ENCODE measurements around the gene NUDT16L1. TPM values are rescaled to one million over a fixed set of nuclear protein-coding genes. Genes with fewer than 3 reads are reported as not detected.

Gene NUDT16L1
- total RNA-seq, 1 donor, result 28.0 TPM

DNA sequence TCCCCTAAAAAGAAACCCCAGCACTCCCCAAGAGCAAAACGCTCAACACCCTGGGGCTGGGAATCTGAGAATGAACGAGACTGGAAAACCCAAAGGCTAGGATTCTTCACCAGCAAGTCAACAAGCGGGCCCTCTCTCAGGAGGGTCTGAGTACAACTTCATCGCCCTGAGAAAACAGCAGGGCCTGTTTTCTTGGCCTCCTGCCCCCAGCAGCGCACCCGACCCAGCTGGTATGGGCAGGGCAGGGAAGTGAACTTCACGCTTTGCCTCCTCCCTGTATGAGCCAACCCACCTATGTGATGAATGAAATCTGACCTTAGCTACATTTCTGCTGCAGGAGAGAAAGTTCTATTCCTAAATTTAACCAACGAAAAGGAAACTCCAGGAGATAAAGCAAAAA is 11.1 kb downstream of the NUDT16L1 start:
- Histone ChIP-seq H3K4me1 (ENCODE audit: insufficient read depth, low read length) (no peaks in the 10 kb centered on the region), H3K4me3 (ENCODE audit: low read length) (no peak overlapping the region), H3K27me3 (ENCODE audit: insufficient read depth, low read length) (no peaks in the 10 kb centered on the region), H3K9me3 (ENCODE audit: low read depth, low read length) (no peaks in the 10 kb centered on the region)

DNA sequence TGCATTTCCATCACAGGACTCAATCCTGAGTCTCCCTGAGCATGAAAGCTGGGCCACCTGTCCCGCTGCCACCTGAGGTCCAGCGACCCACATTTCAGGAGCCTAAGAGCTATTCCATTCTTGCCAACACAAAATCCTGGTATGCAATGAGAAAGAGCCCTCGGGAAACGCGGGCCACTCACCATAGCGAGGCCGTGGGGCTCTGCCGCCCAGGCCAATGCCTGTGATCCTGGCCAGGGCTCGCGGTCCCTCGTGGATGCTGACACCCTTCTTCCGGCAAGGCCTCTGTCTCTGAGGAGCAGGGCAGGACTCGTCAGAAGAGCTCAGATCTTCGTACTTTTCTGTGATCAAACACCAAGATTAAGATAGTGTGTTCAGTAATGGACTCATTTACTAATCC is 11.6 kb downstream of the NUDT16L1 start:
- Histone ChIP-seq H3K4me1 (ENCODE audit: insufficient read depth, low read length) (no peaks in the 10 kb centered on the region), H3K9me3 (ENCODE audit: low read depth, low read length) (no peaks in the 10 kb centered on the region), H3K27me3 (ENCODE audit: insufficient read depth, low read length) (no peaks in the 10 kb centered on the region), H3K4me3 (ENCODE audit: low read length) (no peak overlapping the region)

DNA sequence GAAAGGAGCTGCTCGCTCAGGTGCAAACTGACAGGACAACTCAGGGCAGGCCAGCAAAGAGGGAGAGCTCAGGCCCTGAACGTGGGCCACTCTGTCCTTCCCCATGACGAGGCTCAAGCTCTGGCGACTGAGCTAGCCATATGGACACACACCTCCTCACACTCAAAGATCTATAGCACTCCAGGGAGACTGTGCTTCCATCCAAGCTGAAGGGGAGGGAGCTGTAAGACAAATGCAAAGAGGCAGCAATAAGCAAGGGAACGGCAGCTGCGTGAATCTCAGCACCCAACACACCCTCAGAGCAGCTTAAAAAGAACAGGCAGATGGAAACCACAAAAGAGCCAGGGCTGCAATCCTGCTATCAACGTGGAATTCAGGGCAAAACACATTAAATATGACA is 13.5 kb downstream of the NUDT16L1 start:
- H3K9me3 ChIP-seq (ENCODE audit: low read depth, low read length), result no peaks in the 10 kb centered on the region
- no peaks in the 10 kb centered on the region for H3K4me1 ChIP-seq (ENCODE audit: insufficient read depth, low read length)
- H3K4me3 ChIP-seq (ENCODE audit: low read length), result no peak overlapping the region
- H3K27me3 ChIP-seq (ENCODE audit: insufficient read depth, low read length), result no peaks in the 10 kb centered on the region

DNA sequence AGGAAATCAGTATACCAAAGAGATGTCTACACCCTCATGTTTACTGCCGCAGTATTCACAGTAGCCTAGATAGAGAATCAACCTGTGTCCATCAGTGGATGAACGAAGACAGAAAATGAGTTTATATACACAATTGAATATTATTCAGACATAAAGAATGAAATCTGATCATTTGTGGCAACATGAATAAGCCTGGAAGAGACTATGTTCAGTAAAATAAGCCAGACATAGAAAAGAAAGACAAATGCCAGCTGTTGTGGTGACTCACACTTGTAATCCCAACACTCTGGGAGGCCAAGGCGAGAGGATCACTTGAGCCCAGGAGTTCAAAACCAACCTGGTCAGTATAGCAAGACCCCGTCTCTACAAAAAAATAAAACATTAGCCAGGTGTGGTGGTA is 16.1 kb downstream of the NUDT16L1 start:
- H3K4me3 ChIP-seq (ENCODE audit: low read length), result no peak overlapping the region
- no peaks in the 10 kb centered on the region for H3K27me3 ChIP-seq (ENCODE audit: insufficient read depth, low read length)
- H3K9me3 ChIP-seq (ENCODE audit: low read depth, low read length), result no peaks in the 10 kb centered on the region
- no peaks in the 10 kb centered on the region for H3K4me1 ChIP-seq (ENCODE audit: insufficient read depth, low read length)

DNA sequence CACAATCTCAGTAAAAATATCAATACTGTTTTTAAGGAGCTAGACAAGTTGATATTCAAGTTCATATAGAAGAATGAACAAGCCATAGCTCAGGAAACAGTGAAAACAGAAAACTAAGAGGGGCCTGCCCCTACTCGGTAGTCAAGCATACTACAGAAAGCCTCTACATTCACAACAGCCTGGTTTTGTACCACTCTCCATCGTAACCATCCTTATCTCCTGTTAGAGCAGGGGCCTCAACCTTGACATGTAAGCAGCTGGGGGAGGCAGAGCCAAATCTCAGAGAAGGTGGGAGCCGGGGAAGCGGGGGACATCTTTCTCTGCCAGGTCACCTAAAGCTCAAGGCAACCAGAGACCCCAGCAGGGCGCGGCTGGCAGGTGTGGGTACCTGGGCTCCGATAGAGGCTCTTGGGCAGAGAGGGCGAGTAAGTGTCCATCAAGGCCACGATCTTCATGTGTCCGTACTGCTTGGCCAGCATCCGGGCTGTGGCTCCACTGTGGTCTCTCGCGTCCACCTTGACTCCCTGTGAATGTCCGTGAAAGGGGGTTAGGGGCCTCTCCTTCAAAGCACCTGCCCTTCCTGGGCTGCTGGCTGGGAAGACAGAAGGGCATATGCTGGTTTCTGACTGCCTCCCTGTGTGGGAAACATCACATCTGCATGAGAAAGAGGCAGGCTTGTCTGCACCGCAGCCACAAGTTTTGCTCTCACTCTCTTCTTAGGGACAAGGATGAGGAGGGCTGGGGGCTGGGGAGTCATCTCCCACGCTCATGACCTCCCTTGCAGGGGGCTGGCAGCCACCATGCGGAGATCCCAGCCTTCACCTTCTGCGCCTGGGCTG is 20.5 kb downstream of the NUDT16L1 start:
- no peak overlapping the region for H3K4me3 ChIP-seq (ENCODE audit: low read length)

DNA sequence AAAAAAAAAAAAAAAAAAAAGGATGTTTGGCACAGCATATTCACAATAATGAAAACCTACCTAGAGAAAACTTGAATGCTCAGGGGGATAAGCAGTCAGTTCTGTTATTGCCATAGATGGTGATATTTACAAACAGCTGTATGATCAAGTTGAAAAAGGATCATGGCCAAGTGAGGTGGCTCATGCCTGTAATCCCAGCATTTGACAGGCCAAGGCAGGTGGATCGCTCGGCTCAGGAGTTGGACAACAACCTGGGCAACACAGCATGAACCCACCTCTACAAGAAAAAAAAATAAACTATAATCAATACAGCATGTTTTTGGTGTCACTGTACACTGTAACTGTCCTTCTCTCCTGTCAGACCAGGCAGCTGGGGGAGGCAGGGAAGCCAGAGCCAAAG is 21.6 kb downstream of the NUDT16L1 start:
- Histone ChIP-seq H3K27me3 (ENCODE audit: insufficient read depth, low read length) (no peaks in the 10 kb centered on the region), H3K9me3 (ENCODE audit: low read depth, low read length) (no peaks in the 10 kb centered on the region), H3K4me3 (ENCODE audit: low read length) (no peak overlapping the region), H3K4me1 (ENCODE audit: insufficient read depth, low read length) (no peaks in the 10 kb centered on the region)

More for the DNA sequence above, 20.5 kb downstream of the NUDT16L1 start:
- Histone ChIP-seq H3K4me1 (ENCODE audit: insufficient read depth, low read length) (no peaks in the 10 kb centered on the region), H3K27me3 (ENCODE audit: insufficient read depth, low read length) (no peaks in the 10 kb centered on the region), H3K9me3 (ENCODE audit: low read depth, low read length) (no peaks in the 10 kb centered on the region)

DNA sequence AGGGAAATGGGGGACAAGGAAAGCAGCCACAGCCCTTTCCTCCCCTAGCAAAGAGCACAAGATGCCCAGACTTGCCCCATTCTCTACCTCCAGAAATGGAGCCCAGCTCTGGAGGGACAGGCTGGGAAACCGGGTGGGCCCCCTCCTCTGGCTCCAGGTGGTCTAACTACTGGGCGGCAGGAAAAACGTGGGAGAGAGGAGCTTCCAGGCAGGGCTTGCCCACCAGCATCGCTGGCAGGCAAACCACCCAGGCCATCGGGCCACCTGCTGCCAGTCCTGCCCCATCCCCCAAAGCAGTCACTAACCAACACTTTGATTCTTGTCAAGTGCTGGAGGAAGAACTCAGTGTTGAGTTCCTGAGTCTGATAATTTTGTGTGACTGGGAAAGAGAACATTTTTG is 25.1 kb downstream of the NUDT16L1 start:
- no peaks in the 10 kb centered on the region for H3K9me3 ChIP-seq (ENCODE audit: low read depth, low read length)
- no peak overlapping the region for H3K4me3 ChIP-seq (ENCODE audit: low read length)
- no peaks in the 10 kb centered on the region for H3K27me3 ChIP-seq (ENCODE audit: insufficient read depth, low read length)
- no peaks in the 10 kb centered on the region for H3K4me1 ChIP-seq (ENCODE audit: insufficient read depth, low read length)

DNA sequence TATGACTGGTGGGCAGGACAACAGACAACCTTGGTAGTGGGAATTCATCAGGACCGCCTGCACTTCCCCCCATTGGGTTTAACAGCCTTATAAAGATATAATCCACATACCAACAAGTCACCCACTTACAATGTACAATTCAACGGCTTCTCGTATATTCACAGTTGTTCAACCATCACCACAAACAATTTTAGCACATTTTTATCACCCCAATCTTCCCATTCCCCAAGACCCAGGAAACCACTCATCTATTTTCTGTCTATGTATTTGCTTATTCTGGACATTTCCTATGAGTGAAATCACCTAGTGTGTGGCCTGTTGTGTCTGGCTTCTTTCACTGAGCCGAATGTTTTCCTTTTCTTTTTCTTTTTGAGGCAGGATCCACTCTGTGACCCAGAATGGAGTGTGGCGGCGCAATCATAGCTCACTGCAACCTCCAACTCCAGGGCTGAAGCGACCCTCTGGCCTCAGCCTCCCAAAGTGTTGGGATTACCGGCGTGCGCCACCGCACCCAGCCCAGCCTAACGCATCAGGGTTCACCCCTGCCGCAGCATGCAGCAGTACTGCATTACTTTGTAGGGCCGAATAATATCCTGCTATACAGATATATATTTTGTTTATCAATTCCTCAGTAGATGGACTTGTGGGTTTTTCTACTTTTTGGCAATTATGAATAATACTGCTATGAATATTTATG is 29.9 kb downstream of the NUDT16L1 start:
- no peaks in the 10 kb centered on the region for H3K4me1 ChIP-seq (ENCODE audit: insufficient read depth, low read length)
- no peaks in the 10 kb centered on the region for H3K9me3 ChIP-seq (ENCODE audit: low read depth, low read length)
- no peak overlapping the region for H3K4me3 ChIP-seq (ENCODE audit: low read length)
- no peaks in the 10 kb centered on the region for H3K27me3 ChIP-seq (ENCODE audit: insufficient read depth, low read length)

DNA sequence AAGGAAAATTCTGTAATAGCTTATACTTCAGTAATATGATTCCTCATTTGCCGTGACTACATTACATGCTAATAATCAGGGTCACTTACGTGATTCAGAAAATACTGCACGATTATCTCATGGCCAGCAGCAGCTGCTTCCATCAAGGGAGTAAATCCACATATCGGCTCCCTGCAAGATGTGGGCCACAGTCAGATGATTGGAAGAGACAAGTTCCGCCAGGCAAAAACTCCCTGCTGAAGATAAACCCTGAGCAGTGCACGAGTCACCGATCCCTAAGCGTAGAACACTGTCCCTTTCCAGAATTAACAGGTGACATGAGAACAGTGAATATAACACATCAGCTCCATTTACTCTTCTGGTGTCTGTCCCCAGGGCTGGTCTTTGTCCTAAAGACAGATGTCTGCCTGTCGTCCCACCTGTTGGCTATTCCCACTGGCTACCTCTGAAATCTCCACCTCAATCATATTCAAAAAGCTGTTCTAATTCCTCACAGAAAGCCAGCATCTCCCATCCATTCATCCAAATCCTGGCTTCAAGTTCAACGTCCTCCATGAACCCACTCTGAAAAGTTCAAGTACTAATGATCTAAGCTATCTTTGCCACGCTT is 31.4 kb downstream of the NUDT16L1 start:
- H3K4me3 ChIP-seq (ENCODE audit: low read length), result no peak overlapping the region
- no peaks in the 10 kb centered on the region for H3K9me3 ChIP-seq (ENCODE audit: low read depth, low read length)
- no peaks in the 10 kb centered on the region for H3K27me3 ChIP-seq (ENCODE audit: insufficient read depth, low read length)
- H3K4me1 ChIP-seq (ENCODE audit: insufficient read depth, low read length), result no peaks in the 10 kb centered on the region

DNA sequence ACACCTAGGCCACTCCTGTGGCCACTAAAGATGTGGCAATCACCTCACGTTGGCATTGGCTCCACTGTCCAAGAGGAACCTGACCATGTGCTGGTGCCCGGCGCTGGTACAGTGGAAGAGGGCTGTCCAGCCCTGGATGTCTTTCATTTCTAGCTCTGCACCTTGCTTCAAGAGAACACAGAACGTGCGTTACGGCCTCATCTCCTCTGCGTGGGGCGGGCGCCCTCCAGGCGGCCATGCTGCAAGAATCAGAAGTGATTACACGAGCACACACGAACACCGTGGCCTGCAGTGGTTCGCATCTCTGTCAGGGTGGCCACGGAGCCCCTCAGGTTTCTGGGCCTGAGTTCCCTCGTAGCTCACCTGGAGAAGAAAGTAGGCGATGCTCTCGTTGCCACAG is 33.3 kb downstream of the NUDT16L1 start:
- no peaks in the 10 kb centered on the region for H3K4me1 ChIP-seq (ENCODE audit: insufficient read depth, low read length)
- H3K9me3 ChIP-seq (ENCODE audit: low read depth, low read length), result no peaks in the 10 kb centered on the region

DNA sequence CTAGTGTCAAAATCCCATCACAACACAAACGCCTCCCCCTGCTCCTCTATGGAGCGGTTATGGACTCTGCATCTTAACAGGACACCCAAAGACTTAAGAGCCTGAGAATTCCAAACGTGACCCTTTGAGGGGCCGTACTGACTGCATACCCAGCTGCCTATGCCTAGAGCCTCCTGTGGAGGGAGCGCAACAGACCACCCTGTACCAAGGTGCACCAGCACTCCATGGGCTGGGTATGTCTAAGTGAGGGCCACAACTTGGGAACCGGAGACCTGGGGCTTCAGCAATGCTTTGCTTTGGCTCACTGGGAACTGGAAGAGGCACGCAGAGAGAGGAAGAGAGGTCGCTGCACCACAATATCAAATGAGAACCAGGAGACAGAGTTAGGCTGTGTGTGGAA is 35.3 kb downstream of the NUDT16L1 start:
- H3K27me3 ChIP-seq (ENCODE audit: insufficient read depth, low read length), result no peaks in the 10 kb centered on the region

More for the DNA sequence above, 33.3 kb downstream of the NUDT16L1 start:
- Histone ChIP-seq H3K4me3 (ENCODE audit: low read length) (no peak overlapping the region), H3K27me3 (ENCODE audit: insufficient read depth, low read length) (no peaks in the 10 kb centered on the region)

DNA sequence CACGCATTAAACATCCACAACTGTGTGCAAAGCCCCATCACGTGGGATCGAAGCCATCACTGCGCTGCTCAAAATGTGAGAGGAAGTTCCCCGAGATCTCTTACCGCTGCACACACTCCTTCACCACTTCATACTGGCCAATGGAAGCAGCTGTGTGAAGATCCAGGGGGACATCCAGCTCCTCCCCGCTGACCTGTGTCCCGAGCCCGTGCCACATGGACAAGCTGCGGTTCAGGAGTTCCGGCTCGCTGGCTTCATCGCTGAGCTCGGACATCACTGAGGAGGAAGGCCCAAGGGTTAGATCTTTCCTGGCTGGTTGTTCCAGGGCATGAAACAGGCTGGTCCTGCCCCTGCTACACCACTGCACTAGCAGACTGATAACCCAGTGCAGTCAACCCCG is 36.5 kb downstream of the NUDT16L1 start:
- Histone ChIP-seq H3K9me3 (ENCODE audit: low read depth, low read length) (no peaks in the 10 kb centered on the region), H3K4me1 (ENCODE audit: insufficient read depth, low read length) (peaks cover 8% of the 10 kb centered on the region), H3K27me3 (ENCODE audit: insufficient read depth, low read length) (no peaks in the 10 kb centered on the region), H3K4me3 (ENCODE audit: low read length) (no peak overlapping the region)

More for the DNA sequence above, 35.3 kb downstream of the NUDT16L1 start:
- Histone ChIP-seq H3K4me1 (ENCODE audit: insufficient read depth, low read length) (peaks cover 6% of the 10 kb centered on the region), H3K9me3 (ENCODE audit: low read depth, low read length) (no peaks in the 10 kb centered on the region), H3K4me3 (ENCODE audit: low read length) (no peak overlapping the region)

DNA sequence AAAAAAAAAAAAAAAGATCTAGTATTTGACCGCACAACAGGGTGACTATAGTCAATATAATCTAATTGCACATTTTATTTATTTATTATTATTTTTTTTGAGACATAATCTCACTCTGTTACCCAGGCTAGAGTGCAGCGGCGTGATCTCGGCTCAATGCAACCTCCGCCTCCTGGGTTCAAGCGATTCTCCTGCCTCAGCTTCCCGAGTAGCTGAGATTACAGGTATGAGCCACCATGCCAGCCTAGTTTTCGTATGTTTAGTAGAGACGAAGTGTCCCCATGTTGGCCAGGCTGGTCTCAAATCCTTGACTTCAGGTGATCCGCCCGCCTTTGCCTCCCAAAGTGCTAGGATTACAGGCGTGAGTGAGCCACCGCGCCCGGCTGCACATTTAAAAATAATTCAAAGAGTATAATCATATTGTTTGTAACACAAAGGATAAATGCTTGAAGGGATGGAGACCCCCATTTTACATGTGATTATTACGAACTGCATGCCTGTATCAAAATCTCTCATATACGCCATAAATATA is 39.9 kb downstream of the NUDT16L1 start:
- Histone ChIP-seq H3K4me1 (ENCODE audit: insufficient read depth, low read length) (peaks cover 16% of the 10 kb centered on the region), H3K27me3 (ENCODE audit: insufficient read depth, low read length) (no peaks in the 10 kb centered on the region), H3K9me3 (ENCODE audit: low read depth, low read length) (no peaks in the 10 kb centered on the region), H3K4me3 (ENCODE audit: low read length) (peak overlapping the region; percentile 78)

DNA sequence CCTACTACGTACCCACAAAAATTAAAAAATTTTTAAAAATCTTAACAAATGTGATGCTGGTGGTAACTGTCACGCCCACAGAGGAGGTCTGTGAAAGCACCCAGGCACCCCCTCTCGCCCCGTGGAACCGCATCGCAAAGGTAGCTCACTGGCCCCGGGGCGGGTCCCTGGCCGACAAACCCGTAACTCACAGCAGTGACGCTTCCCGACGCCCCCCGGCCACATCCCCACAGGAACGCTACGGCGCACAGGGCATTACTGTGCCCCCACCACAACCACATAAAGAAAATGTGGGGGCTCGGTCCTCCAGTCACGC is 40.3 kb downstream of the NUDT16L1 start:
- Histone ChIP-seq H3K27me3 (ENCODE audit: insufficient read depth, low read length) (no peaks in the 10 kb centered on the region), H3K9me3 (ENCODE audit: low read depth, low read length) (no peaks in the 10 kb centered on the region), H3K4me3 (ENCODE audit: low read length) (peak overlapping the region; percentile 78), H3K4me1 (ENCODE audit: insufficient read depth, low read length) (peaks cover 16% of the 10 kb centered on the region)

DNA sequence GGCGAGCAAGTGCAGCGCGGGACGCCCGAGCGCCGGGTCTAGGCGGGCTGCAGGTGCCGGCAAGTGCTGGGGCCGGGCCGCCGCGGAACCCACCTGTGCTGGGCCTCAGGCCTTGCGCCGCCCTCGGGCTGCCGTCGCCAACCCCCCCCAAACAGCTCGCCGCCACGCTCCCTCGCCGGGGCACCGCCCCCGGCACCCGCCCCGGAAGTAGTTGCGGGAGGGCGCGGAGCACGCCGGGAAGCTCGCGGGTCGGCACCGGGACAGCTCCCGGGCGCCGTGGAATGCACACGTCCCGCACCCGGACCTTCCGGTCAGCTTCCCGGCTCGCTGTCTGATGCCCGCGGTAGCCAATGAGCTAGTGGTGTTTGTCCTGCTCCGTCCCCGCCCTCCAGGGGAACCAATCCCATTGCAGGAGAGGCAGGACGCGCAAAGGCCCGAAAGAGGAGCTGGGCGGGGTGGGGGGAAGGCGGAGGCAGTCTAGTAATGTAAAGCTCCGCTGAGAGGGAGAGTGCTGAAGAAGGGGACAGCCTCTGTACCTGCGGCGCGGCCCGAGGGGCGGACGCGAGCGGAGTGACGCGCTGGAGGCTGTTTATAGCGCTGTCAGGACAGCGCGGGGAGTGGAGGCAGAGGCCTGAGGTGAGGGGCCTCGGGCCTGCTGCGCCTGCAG is 40.8 kb downstream of the NUDT16L1 start, which contains the start of the genes ANKS3 and DNAAF8:
ANKS3 (minus strand) TSS at position 209 of the 667 bp plus-strand sequence. CDS start 4,122 bp downstream, outside the sequence.
DNAAF8 (plus strand) TSS at position 475 of the 667 bp plus-strand sequence. CDS start 1,978 bp downstream, outside the sequence.
- Histone ChIP-seq H3K4me3 (ENCODE audit: low read length) (peak within 1 kb of the TSS; percentile 78), H3K9me3 (ENCODE audit: low read depth, low read length) (no peaks in the 10 kb centered on the region), H3K27me3 (ENCODE audit: insufficient read depth, low read length) (no peaks in the 10 kb centered on the region), H3K4me1 (ENCODE audit: insufficient read depth, low read length) (peaks cover 16% of the 10 kb centered on the region)
